Endodermal cell (in vitro differentiated cells): ENCODE results near the gene CTNS. TPM values are rescaled to one million over a fixed set of nuclear protein-coding genes. Genes with fewer than 3 reads are reported as not detected.

Source experiments
- total RNA-seq, 2 donors: library from RNA; stranded (reverse); fragmentation: NEBNext Ultra II Directional in 1 of 2; extraction: Animal tissue kit (Norgen Biotek cat#: 25700) in 1 of 2; gene quantifications; 2 replicates in 1 of 2; 3 replicates in 1 of 2; pipeline ENCODE4 v1.2.1, GENCODE V29; 2021

CTNS gene
- total RNA-seq, 2 donors from 2014 or later, result 17.2 to 18.8 TPM

Other genes starting within 250 kb of the CTNS start
- gene OR1E1, start 238.3 kb upstream of the CTNS start, total RNA-seq, result not detected
- not detected for gene OR3A3, start 225.4 kb upstream of the CTNS start, total RNA-seq
- not detected for gene OR1E2, start 202.9 kb upstream of the CTNS start, total RNA-seq
- not detected for gene SPATA22, start 164.9 kb upstream of the CTNS start, total RNA-seq
- not detected for gene ASPA, start 160.8 kb upstream of the CTNS start, total RNA-seq
- gene TRPV3, start 78.9 kb upstream of the CTNS start, total RNA-seq, result 10 to 100 TPM in 1 of 2 donors, 1 to 10 TPM in 1; 6.2 to 11.3 TPM
- gene TRPV1, start 27.3 kb upstream of the CTNS start, total RNA-seq, result 1 to 10 TPM; 8.0 to 9.2 TPM
- 10 to 100 TPM; 35.2 to 46.4 TPM for gene SHPK, start 510 bp upstream of the CTNS start, total RNA-seq
- gene TAX1BP3, start 31.8 kb downstream of the CTNS start, total RNA-seq, result 10 to 100 TPM; 69.6 to 86.8 TPM
- 10 to 100 TPM; 59.4 to 69.5 TPM for gene EMC6, start 32.1 kb downstream of the CTNS start, total RNA-seq
- under 1 TPM; 0.46 to 0.57 TPM for gene P2RX5, start 59.4 kb downstream of the CTNS start, total RNA-seq
- 10 to 100 TPM; 14.7 to 24.6 TPM for gene HASPIN, start 87.1 kb downstream of the CTNS start, total RNA-seq
- 10 to 100 TPM; 21.8 to 34.3 TPM for gene ITGAE, start 164.4 kb downstream of the CTNS start, total RNA-seq
- gene NCBP3, start 209.5 kb downstream of the CTNS start, total RNA-seq, result 10 to 100 TPM; 74.5 to 75.9 TPM